ENCODE measurements around the gene TPSD1. TPM values are rescaled to one million over a fixed set of nuclear protein-coding genes. Genes with fewer than 3 reads are reported as not detected.
"Not testable (repeated sequence)": the region's sequence is repeated elsewhere in the genome, so short reads cannot be mapped to it uniquely, and the experiment has no call there.

The TPSD1 gene
- total RNA-seq, 5 donors from 2014 or later (not counting 1 experiment from before 2014, with no cell fraction given): 0.28 to 0.40 (median 0.31) TPM; not detected in 1

- peaks cover 0 to 48% of the 10 kb centered on the region in 2 experiments for H3K27me3 ChIP-seq (replicated peaks in 1 of 2; ENCODE audit: control insufficient read depth in 2 of 2, extremely low read depth in 1 of 2, insufficient read depth in 2 of 2, low read length in 1 of 2)
- H3K36me3 Mint-ChIP-seq: no peaks in the 10 kb centered on the region
- DNase-seq (no peak), ATAC-seq (replicated peaks in 1 of 4) (no peak)
- no peaks in the 10 kb centered on the region for H3K4me1 Mint-ChIP-seq
- H3K9me3 Mint-ChIP-seq: peaks cover 0 to 4% (median 0%) of the 10 kb centered on the region in 3 donors
- H3K4me3 Mint-ChIP-seq: no peak overlapping the region
- H3K9me3 ChIP-seq: no peaks in the 10 kb centered on the region
- no peaks in the 10 kb centered on the region for H3K36me3 ChIP-seq (ENCODE audit: control insufficient read depth in 2 of 2, extremely low read depth in 1 of 2, insufficient read depth in 1 of 2, low read length in 1 of 2)
- peaks cover 10 to 18% of the 10 kb centered on the region in 2 donors for H3K27me3 Mint-ChIP-seq
- H3K27ac Mint-ChIP-seq: no peak overlapping the region
- whole genome bisulfite sequencing (ENCODE audit: insufficient coverage): 77% methylated on average over 6 of the region's 13 CpGs
- H3K4me1 ChIP-seq (ENCODE audit: control insufficient read depth in 1 of 2, extremely low read depth in 1 of 2, insufficient read depth in 2 of 2, low read length in 2 of 2): no peaks in the 10 kb centered on the region
- ChIA-PET CTCF (no interaction called here), POLR2A (no interaction called here)
- H3K4me3 ChIP-seq (ENCODE audit: control insufficient read depth in 1 of 2, extremely low read depth in 1 of 2, low read length in 1 of 2): no peak overlapping the region
- no peak overlapping the region for H3K27ac ChIP-seq (ENCODE audit: low read length)
These were observed 9.3 kb downstream of the TPSD1 start for GRCh38 chr16:1265090-1265630.

GRCh38 chr16:1265826-1266225 lies 10.0 kb downstream of the TPSD1 start:
- no peaks in the 10 kb centered on the region for H3K9me3 ChIP-seq
- H3K27ac Mint-ChIP-seq: no peak overlapping the region
- CTCF ChIA-PET: no interaction called here
- H3K27me3 Mint-ChIP-seq: peaks cover 11 to 14% of the 10 kb centered on the region in 2 donors
- H3K27me3 ChIP-seq (replicated peaks in 1 of 2; ENCODE audit: control insufficient read depth in 2 of 2, extremely low read depth in 1 of 2, insufficient read depth in 2 of 2, low read length in 1 of 2): peaks cover 0 to 43% of the 10 kb centered on the region in 2 experiments
- H3K4me3 ChIP-seq (ENCODE audit: control insufficient read depth in 1 of 2, extremely low read depth in 1 of 2, low read length in 1 of 2): no peak overlapping the region
- ATAC-seq (replicated peaks in 1 of 4) (no peak), DNase-seq (no peak)
- POLR2A ChIA-PET: no interaction called here
- no peaks in the 10 kb centered on the region for H3K4me1 Mint-ChIP-seq
- no peaks in the 10 kb centered on the region for H3K36me3 Mint-ChIP-seq
- H3K9me3 Mint-ChIP-seq: peaks cover 0 to 4% (median 0%) of the 10 kb centered on the region in 3 donors
- no peaks in the 10 kb centered on the region for H3K36me3 ChIP-seq (ENCODE audit: control insufficient read depth in 2 of 2, extremely low read depth in 1 of 2, insufficient read depth in 1 of 2, low read length in 1 of 2)
- no peak overlapping the region for H3K4me3 Mint-ChIP-seq
- no peak overlapping the region for H3K27ac ChIP-seq (ENCODE audit: low read length)
- H3K4me1 ChIP-seq (ENCODE audit: control insufficient read depth in 1 of 2, extremely low read depth in 1 of 2, insufficient read depth in 2 of 2, low read length in 2 of 2): no peaks in the 10 kb centered on the region
- WGBS (ENCODE audit: insufficient coverage): 78% methylated on average over 17 of the region's 19 CpGs

GRCh38 chr16:1269418-1269817 lies 13.5 kb downstream of the TPSD1 start:
- ATAC-seq (replicated peaks in 1 of 4); H3K9me3 Mint-ChIP-seq; H3K36me3 ChIP-seq (ENCODE audit: control insufficient read depth in 2 of 2, extremely low read depth in 1 of 2, insufficient read depth in 1 of 2, low read length in 1 of 2); H3K9me3 ChIP-seq; H3K4me1 Mint-ChIP-seq; H3K36me3 Mint-ChIP-seq; H3K27ac Mint-ChIP-seq; H3K27ac ChIP-seq (ENCODE audit: low read length); H3K4me3 ChIP-seq (ENCODE audit: control insufficient read depth in 1 of 2, extremely low read depth in 1 of 2, low read length in 1 of 2); POLR2A ChIA-PET; DNase-seq; H3K4me3 Mint-ChIP-seq: not testable (repeated sequence)
- 97% methylated on average over 5 of the region's 7 CpGs for WGBS (ENCODE audit: insufficient coverage)
- H3K27me3 Mint-ChIP-seq: peaks cover 15 to 19% of the 10 kb centered on the region in 2 donors
- CTCF ChIA-PET: interaction anchor here in 1 of 2 donors (0.5 kb wide), 1 partner anchor 617 kb away, joined by 5 read pairs; no protein-coding TSS in a partner anchor
- H3K27me3 ChIP-seq (replicated peaks in 1 of 2; ENCODE audit: control insufficient read depth in 2 of 2, extremely low read depth in 1 of 2, insufficient read depth in 2 of 2, low read length in 1 of 2): peaks cover 0 to 43% of the 10 kb centered on the region in 2 experiments
- H3K4me1 ChIP-seq (ENCODE audit: control insufficient read depth in 1 of 2, extremely low read depth in 1 of 2, insufficient read depth in 2 of 2, low read length in 2 of 2): peaks cover 0 to 10% of the 10 kb centered on the region in 2 experiments

- H3K4me1 ChIP-seq (ENCODE audit: control insufficient read depth in 1 of 2, extremely low read depth in 1 of 2, insufficient read depth in 2 of 2, low read length in 2 of 2): peaks cover 0 to 10% of the 10 kb centered on the region in 2 experiments
- peaks cover 0 to 52% of the 10 kb centered on the region in 2 experiments for H3K27me3 ChIP-seq (replicated peaks in 1 of 2; ENCODE audit: control insufficient read depth in 2 of 2, extremely low read depth in 1 of 2, insufficient read depth in 2 of 2, low read length in 1 of 2)
- ChIA-PET CTCF (no interaction called here), POLR2A (no interaction called here)
- no peaks in the 10 kb centered on the region for H3K9me3 ChIP-seq
- no peaks in the 10 kb centered on the region for H3K36me3 ChIP-seq (ENCODE audit: control insufficient read depth in 2 of 2, extremely low read depth in 1 of 2, insufficient read depth in 1 of 2, low read length in 1 of 2)
- Mint-ChIP-seq H3K36me3 (no peaks in the 10 kb centered on the region), H3K27me3 (peaks cover 22 to 27% of the 10 kb centered on the region in 2 donors), H3K27ac (no peak overlapping the region), H3K9me3 (no peaks in the 10 kb centered on the region), H3K4me3 (no peak overlapping the region), H3K4me1 (peaks cover 0 to 4% (median 4%) of the 10 kb centered on the region in 3 donors)
- ATAC-seq (replicated peaks in 1 of 4) (no peak), DNase-seq (no peak)
- 75% methylated on average over 12 of the region's 12 CpGs for WGBS (ENCODE audit: insufficient coverage)
- no peak overlapping the region for H3K27ac ChIP-seq (ENCODE audit: low read length)
- no peak overlapping the region for H3K4me3 ChIP-seq (ENCODE audit: control insufficient read depth in 1 of 2, extremely low read depth in 1 of 2, low read length in 1 of 2)
These were observed 15.5 kb downstream of the TPSD1 start for GRCh38 chr16:1271380-1271723.

GRCh38 chr16:1271724-1272413 lies 16.0 kb downstream of the TPSD1 start:
- not testable (repeated sequence) for H3K27ac Mint-ChIP-seq

GRCh38 chr16:1272453-1273198 lies 16.8 kb downstream of the TPSD1 start:
- peaks cover 24 to 30% of the 10 kb centered on the region in 2 donors for H3K27me3 Mint-ChIP-seq
- 61% methylated on average over 7 of the region's 9 CpGs for WGBS (ENCODE audit: insufficient coverage)
- H3K9me3 ChIP-seq: no peaks in the 10 kb centered on the region
- no peaks in the 10 kb centered on the region for H3K9me3 Mint-ChIP-seq
- no peak overlapping the region for H3K4me3 ChIP-seq (ENCODE audit: control insufficient read depth in 1 of 2, extremely low read depth in 1 of 2, low read length in 1 of 2)
- H3K36me3 ChIP-seq (ENCODE audit: control insufficient read depth in 2 of 2, extremely low read depth in 1 of 2, insufficient read depth in 1 of 2, low read length in 1 of 2): no peaks in the 10 kb centered on the region
- no peak overlapping the region for H3K27ac Mint-ChIP-seq
- peaks cover 0 to 59% of the 10 kb centered on the region in 2 experiments for H3K27me3 ChIP-seq (replicated peaks in 1 of 2; ENCODE audit: control insufficient read depth in 2 of 2, extremely low read depth in 1 of 2, insufficient read depth in 2 of 2, low read length in 1 of 2)
- ChIA-PET CTCF (no interaction called here), POLR2A (no interaction called here)
- H3K4me1 ChIP-seq (ENCODE audit: control insufficient read depth in 1 of 2, extremely low read depth in 1 of 2, insufficient read depth in 2 of 2, low read length in 2 of 2): peaks cover 0 to 10% of the 10 kb centered on the region in 2 experiments
- H3K36me3 Mint-ChIP-seq: no peaks in the 10 kb centered on the region
- H3K4me3 Mint-ChIP-seq: no peak overlapping the region
- H3K4me1 Mint-ChIP-seq: peaks cover 0 to 4% (median 4%) of the 10 kb centered on the region in 3 donors
- no peak overlapping the region for H3K27ac ChIP-seq (ENCODE audit: low read length)
- ATAC-seq (replicated peaks in 1 of 4) (no peak), DNase-seq (no peak)

More at GRCh38 chr16:1271724-1272413, 16.0 kb downstream of the TPSD1 start:
- Histone ChIP-seq H3K27me3 (replicated peaks in 1 of 2; ENCODE audit: control insufficient read depth in 2 of 2, extremely low read depth in 1 of 2, insufficient read depth in 2 of 2, low read length in 1 of 2) (peaks cover 0 to 51% of the 10 kb centered on the region in 2 experiments), H3K4me1 (ENCODE audit: control insufficient read depth in 1 of 2, extremely low read depth in 1 of 2, insufficient read depth in 2 of 2, low read length in 2 of 2) (peaks cover 0 to 10% of the 10 kb centered on the region in 2 experiments)
- ATAC-seq (replicated peaks in 1 of 4); POLR2A ChIA-PET; H3K36me3 Mint-ChIP-seq; H3K4me3 Mint-ChIP-seq; H3K9me3 ChIP-seq; DNase-seq; H3K4me1 Mint-ChIP-seq; H3K36me3 ChIP-seq (ENCODE audit: control insufficient read depth in 2 of 2, extremely low read depth in 1 of 2, insufficient read depth in 1 of 2, low read length in 1 of 2); H3K9me3 Mint-ChIP-seq; H3K4me3 ChIP-seq (ENCODE audit: control insufficient read depth in 1 of 2, extremely low read depth in 1 of 2, low read length in 1 of 2); CTCF ChIA-PET; H3K27ac ChIP-seq (ENCODE audit: low read length): not testable (repeated sequence)
- H3K27me3 Mint-ChIP-seq: peaks cover 22 to 27% of the 10 kb centered on the region in 2 donors
- 17% methylated on average over 9 of the region's 19 CpGs for WGBS (ENCODE audit: insufficient coverage)
